HepG2 (cell line): Measurements from ENCODE around the gene FBXL4. TPM values are rescaled to one million over a fixed set of nuclear protein-coding genes. Genes with fewer than 3 reads are reported as not detected.

ENCODE experiments used
- ATAC-seq: fragments of 200-7000 bp; cut with Tn5 transposase; 3 replicates; pipeline ENCODE4 v1.9.1; 2020; ENCODE audit warnings: mild to moderate bottlenecking, moderate library complexity
- BruUV-seq: library from RNA; stranded (reverse); fragments of 400-500 nt; replicated peaks from 2 replicates; lab custom pipeline; 2021; lab: Mats Ljungman, UMichigan
- CTCF ChIA-PET: fragments of 300-600 bp; formaldehyde crosslinking; extraction: SDS; loops from one replicate; lab custom pipeline; 2021; ENCODE audit warnings: low total read pairs, inconsistent platforms, low intra/inter-chr PET ratio; lab: Yijun Ruan, JAX
- POLR2A ChIA-PET: fragments of 350-600 bp; sonication (Branson Sonifier 250); formaldehyde crosslinking; loops from one replicate; lab custom pipeline; 2020; ENCODE audit warnings: antibody characterized with exemption, inconsistent platforms; lab: Yijun Ruan, JAX
- DNase-seq: peaks from one replicate; pipeline ENCODE4 v3.0.0-alpha.2; 2015; ENCODE audit warnings: low spot score
- FAIRE-seq: peaks from 3 replicates; lab custom pipeline; 2011; peaks lifted over from hg19 to GRCh38; lab: Jason Lieb, UNC
- H2AFZ ChIP-seq: one replicate; pipeline ENCODE4 v1.6.1; 2011; ENCODE audit warnings: low read length, inconsistent platforms
- H3K27ac ChIP-seq: fragments of 300-600 bp; 3 replicates; pipeline ENCODE4 v1.8.0; 2011; ENCODE audit warnings: mixed run types, mild to moderate bottlenecking, mixed read lengths, low read length, inconsistent platforms; ENCODE audit not compliant: insufficient read depth; ENCODE audit errors: extremely low read length
- H3K27me3 ChIP-seq, 2 experiments: fragments of 200-600 bp in 1 of 2; 2 replicates in 1 of 2; 3 replicates in 1 of 2; pipeline versions ENCODE4 v1.6.0 to v1.8.0; 2011; ENCODE audit warnings: low read length in 2 of 2, mild to moderate bottlenecking in 2 of 2, moderate library complexity in 2 of 2, inconsistent platforms in 1 of 2; ENCODE audit not compliant: insufficient read depth in 2 of 2, control insufficient read depth in 1 of 2
- H3K36me3 ChIP-seq, 2 experiments: fragments of 200-600 bp in 1 of 2; replicated peaks in 1 of 2; 2 replicates in 1 of 2; 3 replicates in 1 of 2; pipeline versions ENCODE4 v1.5.1 to v1.8.0; 2011; ENCODE audit warnings: low read length in 2 of 2, inconsistent platforms in 1 of 2; ENCODE audit not compliant: insufficient read depth in 2 of 2, control insufficient read depth in 1 of 2
- H3K4me1 ChIP-seq: 2 replicates; pipeline ENCODE4 v1.5.1; 2012; ENCODE audit warnings: low read length, inconsistent platforms; ENCODE audit not compliant: insufficient read depth
- H3K4me2 ChIP-seq: 2 replicates; pipeline ENCODE4 v1.6.0; 2011; ENCODE audit warnings: low read depth, low read length, inconsistent platforms
- H3K4me3 ChIP-seq, 3 experiments: fragments of 200-600 bp in 1 of 3; sonication (generic), shearing (Covaris generic) in 1 of 3; replicated peaks in 1 of 3; 2 replicates each; pipeline ENCODE4 v1.5.1; 2011 to 2016; ENCODE audit warnings: low read length in 3 of 3, inconsistent platforms in 2 of 3, low read depth in 2 of 3, mild to moderate bottlenecking in 2 of 3, control low read depth in 1 of 3, mixed read lengths in 1 of 3; ENCODE audit not compliant: insufficient read depth in 1 of 3
- H3K79me2 ChIP-seq: one replicate; pipeline ENCODE4 v1.6.1; 2011; ENCODE audit warnings: low read length, inconsistent platforms; ENCODE audit not compliant: insufficient read depth
- H3K9ac ChIP-seq: 2 replicates; pipeline ENCODE4 v1.6.0; 2011; ENCODE audit warnings: mild to moderate bottlenecking, low read depth, low read length, inconsistent platforms; ENCODE audit not compliant: insufficient read depth
- H3K9me3 ChIP-seq: 2 replicates; pipeline ENCODE4 v1.5.1; 2012; ENCODE audit warnings: mild to moderate bottlenecking, low read length
- H4K20me1 ChIP-seq: 2 replicates; pipeline ENCODE4 v1.6.0; 2011; ENCODE audit warnings: inconsistent platforms, mild to moderate bottlenecking, low read length, moderate library complexity; ENCODE audit not compliant: insufficient read depth
- PITX1 ChIP-seq: sonication (generic); formaldehyde crosslinking; IDR thresholded peaks from 2 replicates; pipeline ENCODE4 v1.5.1; 2020; ENCODE audit warnings: mild to moderate bottlenecking, missing genetic modification reagents
- ZFP36 ChIP-seq: fragments of 150-350 bp; IDR thresholded peaks from 2 replicates; pipeline ENCODE4 v1.6.1; 2018; ENCODE audit warnings: borderline replicate concordance, low read length, low read depth; ENCODE audit not compliant: partially characterized antibody
- ZNF430 ChIP-seq: sonication (generic); formaldehyde crosslinking; IDR thresholded peaks from 2 replicates; pipeline ENCODE4 v1.9.0; 2021; ENCODE audit warnings: mild to moderate bottlenecking, missing genetic modification reagents
- ZNF709 ChIP-seq: sonication (generic); formaldehyde crosslinking; IDR thresholded peaks from 2 replicates; pipeline ENCODE4 v1.5.0; 2020; ENCODE audit warnings: mild to moderate bottlenecking, missing genetic modification reagents
- ZSCAN21 ChIP-seq: sonication (generic); formaldehyde crosslinking; IDR thresholded peaks from 2 replicates; pipeline ENCODE4 v1.8.0; 2022; ENCODE audit warnings: mild to moderate bottlenecking, missing genetic modification reagents, moderate library complexity, borderline replicate concordance
- WGBS: methylation state at CpG from one replicate; pipeline ENCODE4 v1.1.6; 2017; ENCODE audit warnings: low lambda C conversion rate; 5-methylcytosine and 5-hydroxymethylcytosine counted together
- in situ Hi-C: cut with HindIII; loops from 2 replicates; pipeline ENCODE4 v1.10.0; 2017; ENCODE audit warnings: low pct_unique_long_range_greater_than_20kb; ENCODE audit not compliant: extremely low pct_ligation_motif_present
- intact Hi-C: fragments of 100-400 bp; cut with micrococcal nuclease; formaldehyde crosslinking; loops from one replicate; pipeline ENCODE4 v1.10.0; 2022; ENCODE audit not compliant: unreplicated experiment
- polyA plus RNA-seq, 8 experiments: library from polyadenylated mRNA; depleted of rRNA in 3 of 8; stranded (reverse) in 7 of 8; unstranded in 1 of 8; fragments of >200 nt; fragmentation: Illumina TruSeq in 4 of 8; extraction: Trizol in 4 of 8; gene quantifications; 2 replicates each; pipeline versions ENCODE4 v1.2.1 to v1.2.3, GENCODE V29; 2011 to 2016; ENCODE audit warnings: low read depth in 4 of 8, missing spikeins in 1 of 8, mixed read lengths in 1 of 8; ENCODE audit not compliant: insufficient read depth in 1 of 8
- total RNA-seq, 5 experiments: library from RNA; depleted of rRNA; stranded (reverse); fragments of >200 nt; fragmentation: Illumina TruSeq; extraction: Trizol; gene quantifications; 2 replicates each; pipeline ENCODE4 v1.2.3, GENCODE V29; 2016; ENCODE audit warnings: low read depth in 1 of 5
- TF ChIP-seq, protein P1 (sequence below): sonication (generic); formaldehyde crosslinking; IDR thresholded peaks from 2 replicates; pipeline ENCODE4 v1.5.1; 2020; ENCODE audit warnings: mild to moderate bottlenecking, moderate library complexity, missing genetic modification reagents
- TF ChIP-seq, protein P2 (sequence below): sonication (generic); formaldehyde crosslinking; IDR thresholded peaks from 2 replicates; pipeline ENCODE4 v1.5.1; 2020; ENCODE audit warnings: mild to moderate bottlenecking, missing genetic modification reagents

The FBXL4 gene
- total and polyA plus RNA-seq, 2 of the 13 experiments (the other 11 are each of a cell fraction or from before 2014, with no cell fraction given), result 13.2 to 17.6 TPM

DNA sequence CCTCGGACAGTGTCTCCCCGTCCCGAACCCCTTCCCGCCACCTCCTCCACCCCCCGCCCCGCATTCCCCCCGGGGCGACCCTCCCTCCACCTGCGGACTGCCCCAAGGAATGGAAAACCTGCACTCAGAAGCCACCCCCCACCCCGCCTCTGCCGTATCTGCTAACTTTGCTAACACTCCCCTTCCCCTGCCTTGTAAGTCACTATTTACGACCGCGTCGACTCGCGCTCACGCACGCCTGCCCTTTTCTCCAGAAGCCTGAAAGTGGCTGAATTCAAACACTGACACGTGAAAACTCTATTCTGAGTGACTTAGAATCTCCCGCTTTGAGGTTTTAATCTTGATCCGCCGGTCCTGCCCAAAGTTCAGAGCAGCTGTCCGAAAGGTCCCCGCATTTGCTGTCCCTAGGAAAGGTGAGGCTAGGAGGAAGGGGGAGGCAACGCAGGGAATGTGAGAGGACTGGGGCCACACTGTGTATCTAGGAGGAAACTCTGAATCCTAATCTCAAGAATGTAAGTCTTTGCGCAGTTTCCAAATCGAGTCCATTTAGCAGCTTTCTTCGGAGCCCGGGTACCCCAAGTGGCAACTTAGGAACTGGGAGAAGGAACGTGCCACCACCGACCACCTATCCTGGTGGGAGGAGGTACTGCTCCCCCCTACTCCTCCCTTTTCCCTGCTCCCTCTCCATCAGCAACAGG lies 122.7 kb downstream of the FBXL4 start (continued):
- TF ChIP-seq, protein P1, sequence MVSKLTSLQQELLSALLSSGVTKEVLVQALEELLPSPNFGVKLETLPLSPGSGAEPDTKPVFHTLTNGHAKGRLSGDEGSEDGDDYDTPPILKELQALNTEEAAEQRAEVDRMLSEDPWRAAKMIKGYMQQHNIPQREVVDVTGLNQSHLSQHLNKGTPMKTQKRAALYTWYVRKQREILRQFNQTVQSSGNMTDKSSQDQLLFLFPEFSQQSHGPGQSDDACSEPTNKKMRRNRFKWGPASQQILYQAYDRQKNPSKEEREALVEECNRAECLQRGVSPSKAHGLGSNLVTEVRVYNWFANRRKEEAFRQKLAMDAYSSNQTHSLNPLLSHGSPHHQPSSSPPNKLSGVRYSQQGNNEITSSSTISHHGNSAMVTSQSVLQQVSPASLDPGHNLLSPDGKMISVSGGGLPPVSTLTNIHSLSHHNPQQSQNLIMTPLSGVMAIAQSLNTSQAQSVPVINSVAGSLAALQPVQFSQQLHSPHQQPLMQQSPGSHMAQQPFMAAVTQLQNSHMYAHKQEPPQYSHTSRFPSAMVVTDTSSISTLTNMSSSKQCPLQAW (CRISPR knock-in tag), result no peak
- TF ChIP-seq PITX1 (CRISPR knock-in tag) (no peak), ZNF430 (CRISPR knock-in tag) (no peak)

DNA sequence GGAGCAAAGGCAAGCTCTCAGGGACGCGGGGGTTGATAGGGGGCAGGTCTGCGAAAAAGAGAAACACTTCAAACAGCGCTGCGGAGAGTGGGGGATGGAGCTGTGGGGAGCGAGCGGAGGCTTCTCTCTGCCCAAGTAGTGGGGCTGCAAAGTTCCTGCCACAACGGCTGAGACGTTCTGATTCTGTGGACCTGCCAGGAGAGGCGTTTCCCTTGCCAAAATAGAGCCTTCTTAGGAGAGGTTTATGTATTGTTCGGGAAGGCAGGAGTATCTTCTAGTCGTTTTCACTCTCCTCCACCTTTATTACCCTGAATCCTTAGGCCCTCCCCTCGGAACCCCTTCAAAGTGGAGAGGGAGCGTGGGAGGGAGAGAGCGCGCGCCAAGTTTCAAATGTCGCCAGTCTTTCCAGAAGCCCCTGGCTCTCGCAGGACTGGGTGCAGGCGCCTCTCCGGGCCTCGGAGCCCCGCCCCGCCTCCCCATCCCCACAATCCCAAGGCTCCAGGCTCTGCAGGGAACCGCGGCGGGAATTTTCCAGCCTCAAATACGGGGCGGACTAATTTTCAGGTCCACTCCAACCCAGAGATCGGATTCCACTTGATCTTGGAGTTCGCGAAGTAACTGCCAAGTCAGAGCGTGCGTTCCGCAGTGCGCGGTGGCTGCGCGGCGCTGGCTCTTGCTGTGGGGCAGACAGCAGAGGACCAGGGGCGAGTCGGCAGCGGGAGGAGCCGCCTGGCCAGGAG lies 123.4 kb downstream of the FBXL4 start:
- Histone ChIP-seq H3K9ac (no peak overlapping the region), H3K36me3 (no peaks in the 10 kb centered on the region), H4K20me1 (no peaks in the 10 kb centered on the region), H3K4me3 (no peak overlapping the region), H3K79me2 (no peaks in the 10 kb centered on the region), H3K4me2 (no peak overlapping the region), H3K4me1 (no peaks in the 10 kb centered on the region), H3K27me3 (peaks cover 3 to 64% of the 10 kb centered on the region in 2 experiments; a peak in 4 of 5 replicates), H2AFZ (no peak overlapping the region), H3K27ac (no peak overlapping the region)
- CTCF ChIA-PET, result no interaction called here
- BruUV-seq, result no TSS peak
- intact Hi-C loops, result no loop called here
- FAIRE-seq (no peak), DNase-seq (no peak), ATAC-seq (no peak)
- 23% methylated on average over 14 of the region's 44 CpGs for WGBS
- TF ChIP-seq ZFP36 (no peak), ZNF709 (CRISPR knock-in tag) (no peak), ZSCAN21 (CRISPR knock-in tag) (no peak)
- TF ChIP-seq, protein P2, sequence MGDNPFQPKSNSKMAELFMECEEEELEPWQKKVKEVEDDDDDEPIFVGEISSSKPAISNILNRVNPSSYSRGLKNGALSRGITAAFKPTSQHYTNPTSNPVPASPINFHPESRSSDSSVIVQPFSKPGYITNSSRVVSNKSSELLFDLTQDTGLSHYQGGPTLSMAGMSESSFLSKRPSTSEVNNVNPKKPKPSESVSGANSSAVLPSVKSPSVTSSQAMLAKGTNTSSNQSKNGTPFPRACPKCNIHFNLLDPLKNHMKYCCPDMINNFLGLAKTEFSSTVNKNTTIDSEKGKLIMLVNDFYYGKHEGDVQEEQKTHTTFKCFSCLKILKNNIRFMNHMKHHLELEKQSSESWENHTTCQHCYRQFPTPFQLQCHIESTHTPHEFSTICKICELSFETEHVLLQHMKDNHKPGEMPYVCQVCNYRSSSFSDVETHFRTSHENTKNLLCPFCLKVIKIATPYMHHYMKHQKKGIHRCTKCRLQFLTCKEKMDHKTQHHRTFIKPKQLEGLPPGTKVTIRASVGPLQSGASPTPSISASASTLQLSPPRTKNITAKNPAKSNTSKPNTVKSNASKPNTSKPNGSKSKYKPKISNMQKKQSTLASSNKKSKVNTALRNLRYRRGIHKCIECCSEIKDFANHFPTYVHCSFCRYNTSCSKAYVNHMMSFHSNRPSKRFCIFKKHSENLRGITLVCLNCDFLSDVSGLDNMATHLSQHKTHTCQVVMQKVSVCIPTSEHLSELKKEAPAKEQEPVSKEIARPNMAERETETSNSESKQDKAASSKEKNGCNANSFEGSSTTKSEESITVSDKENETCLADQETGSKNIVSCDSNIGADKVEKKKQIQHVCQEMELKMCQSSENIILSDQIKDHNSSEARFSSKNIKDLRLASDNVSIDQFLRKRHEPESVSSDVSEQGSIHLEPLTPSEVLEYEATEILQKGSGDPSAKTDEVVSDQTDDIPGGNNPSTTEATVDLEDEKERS (CRISPR knock-in tag), result no peak
- TF ChIP-seq, all 625 proteins: peak for 0
- in situ Hi-C loops, result no loop called here
- POLR2A ChIA-PET, result no interaction called here
- no peaks in the 10 kb centered on the region for H3K9me3 ChIP-seq
